Ovary (tissue), 3 donors: ENCODE results near the gene MINDY2.

Experiments used
- CTCF ChIP-seq, 3 donors: fragments of 450-650 bp in 2 of 3; fragments of 200-600 bp in 1 of 3; IDR thresholded peaks; one replicate each; pipeline versions ENCODE4 v1.5.1 to v1.8.0; 2016 to 2022; ENCODE audit warnings: antibody characterized with exemption in 3 of 3, mild to moderate bottlenecking in 1 of 3
- POLR2A ChIP-seq: fragments of 450-650 bp; IDR thresholded peaks from one replicate; pipeline ENCODE4 v1.6.1; 2017; ENCODE audit warnings: antibody characterized with exemption, mild to moderate bottlenecking, moderate library complexity
- donor health status: DM: no; HTN: no; CAD: no.

DNA sequence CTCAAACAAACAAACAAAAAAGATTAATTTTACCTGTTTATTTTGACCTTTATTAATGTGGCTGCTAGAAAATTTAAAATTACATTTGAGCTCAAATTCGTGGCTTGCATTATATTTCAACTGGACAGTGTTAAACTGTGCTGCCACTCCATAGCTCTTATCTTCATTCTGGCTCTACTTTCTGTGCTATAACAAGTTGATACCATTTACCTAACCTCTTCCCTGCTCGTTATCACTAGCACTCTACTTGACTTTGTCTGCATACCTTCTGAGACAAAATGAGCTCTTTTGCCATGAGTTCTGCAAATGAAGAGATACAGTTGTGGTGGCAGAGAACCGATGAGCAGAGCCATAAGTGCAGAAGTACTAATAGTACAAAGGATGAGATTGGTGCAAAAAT, 26.4 kb downstream of the MINDY2 start:
- no peak for TF ChIP-seq CTCF (IDR thresholded peaks at IDR 0.05)
- TF ChIP-seq POLR2A, result no peak
